KMS-11 (cell line): ENCODE data around the gene GFI1.

Experiments used
- H2AFZ ChIP-seq: fragments of 200-600 bp; sonication (generic); 2 replicates; pipeline ENCODE4 v1.6.1; 2016; ENCODE audit warnings: antibody characterized with exemption, mixed run types, low read depth
- H3K27ac ChIP-seq: fragments of 200-600 bp; sonication (generic); 2 replicates; pipeline ENCODE4 v1.6.1; 2016; ENCODE audit warnings: mild to moderate bottlenecking, mixed run types
- H3K27me3 ChIP-seq: fragments of 200-600 bp; sonication (generic); 2 replicates; pipeline ENCODE4 v1.6.1; 2017; ENCODE audit warnings: mild to moderate bottlenecking, low read depth, mixed run types, moderate library complexity; ENCODE audit not compliant: insufficient read depth
- H3K36me3 ChIP-seq: fragments of 200-600 bp; sonication (generic); 2 replicates; pipeline ENCODE4 v1.6.1; 2017; ENCODE audit warnings: mild to moderate bottlenecking, mixed run types; ENCODE audit not compliant: insufficient read depth
- H3K4me1 ChIP-seq: fragments of 200-600 bp; sonication (generic); 2 replicates; pipeline ENCODE4 v1.6.1; 2016; ENCODE audit warnings: mild to moderate bottlenecking, low read depth, mixed run types; ENCODE audit not compliant: poor library complexity, severe bottlenecking
- H3K4me2 ChIP-seq: fragments of 200-600 bp; sonication (generic); 2 replicates; pipeline ENCODE4 v1.7.0; 2016; ENCODE audit warnings: mild to moderate bottlenecking, mixed run types
- H3K4me3 ChIP-seq: fragments of 200-600 bp; sonication (generic); IDR thresholded peaks from 2 replicates; pipeline ENCODE4 v1.6.1; 2017; ENCODE audit warnings: low read depth, low read length, mixed read lengths; ENCODE audit not compliant: insufficient read depth
- H3K79me2 ChIP-seq: fragments of 200-600 bp; sonication (generic); 2 replicates; pipeline ENCODE4 v1.6.1; 2016; ENCODE audit warnings: low read depth, mixed run types; ENCODE audit not compliant: insufficient read depth
- H3K9ac ChIP-seq: fragments of 200-600 bp; sonication (generic); 2 replicates; pipeline ENCODE4 v1.6.1; 2016; ENCODE audit warnings: mild to moderate bottlenecking, mixed run types
- H4K20me1 ChIP-seq: fragments of 200-600 bp; sonication (generic); 2 replicates; pipeline ENCODE4 v1.6.1; 2016; ENCODE audit warnings: mild to moderate bottlenecking, mixed run types; ENCODE audit not compliant: insufficient read depth
- CTCF ChIP-seq: fragments of 200-600 bp; sonication (generic); conservative IDR thresholded peaks from 2 replicates; pipeline ENCODE4 v1.6.1; 2017; ENCODE audit warnings: low read depth, mild to moderate bottlenecking, antibody characterized with exemption, low read length, moderate library complexity, mixed read lengths

GFI1 gene

GRCh38 chr1:92493139-92493538 lies 6.4 kb upstream of the GFI1 start:
- Histone ChIP-seq H3K36me3 (no peaks in the 10 kb centered on the region), H3K27me3 (no peaks in the 10 kb centered on the region), H3K27ac (no peak overlapping the region), H2AFZ (no peak overlapping the region), H3K9ac (no peak overlapping the region), H3K79me2 (no peaks in the 10 kb centered on the region), H3K4me1 (peaks cover 20% of the 10 kb centered on the region), H3K4me2 (no peak overlapping the region), H4K20me1 (no peaks in the 10 kb centered on the region), H3K4me3 (no peak overlapping the region)
- no peak for TF ChIP-seq CTCF

DNA sequence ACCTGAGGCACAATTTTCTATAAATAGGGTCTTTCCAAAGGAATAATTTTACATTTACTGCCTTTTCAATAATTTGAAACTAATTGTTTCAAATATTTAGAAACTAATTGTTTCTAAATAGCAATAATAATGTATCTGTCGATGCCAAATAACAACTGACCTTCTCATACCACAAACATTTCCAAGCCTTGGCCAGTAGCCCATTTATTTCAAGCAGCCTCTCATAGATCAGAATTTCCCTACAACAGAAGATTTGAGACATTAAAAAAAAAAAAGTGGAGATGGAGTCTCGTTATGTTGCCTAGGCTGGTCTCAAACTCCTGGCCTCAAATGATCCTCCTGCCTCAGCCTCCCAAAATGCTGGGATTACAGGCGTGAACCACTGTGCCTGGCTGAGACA lies 2.1 kb upstream of the GFI1 start:
- no peak for TF ChIP-seq CTCF
- Histone ChIP-seq H2AFZ (no peak overlapping the region), H4K20me1 (no peaks in the 10 kb centered on the region), H3K4me2 (no peak overlapping the region), H3K79me2 (no peaks in the 10 kb centered on the region), H3K4me3 (no peak overlapping the region), H3K4me1 (no peaks in the 10 kb centered on the region), H3K27me3 (peaks cover 1% of the 10 kb centered on the region; the same call in 1 of the 2 replicates), H3K27ac (no peak overlapping the region), H3K36me3 (no peaks in the 10 kb centered on the region), H3K9ac (no peak overlapping the region)

GRCh38 chr1:92488416-92488815 lies 1.7 kb upstream of the GFI1 start:
- H4K20me1 ChIP-seq: no peaks in the 10 kb centered on the region

GRCh38 chr1:92487078-92487605 lies 417 bp upstream of the GFI1 start:
- Histone ChIP-seq H3K9ac (no peak overlapping the region), H4K20me1 (no peaks in the 10 kb centered on the region), H3K4me3 (no peak overlapping the region), H3K4me1 (no peaks in the 10 kb centered on the region), H3K36me3 (no peaks in the 10 kb centered on the region), H2AFZ (no peak overlapping the region), H3K27ac (no peak overlapping the region), H3K27me3 (peaks cover 3% of the 10 kb centered on the region; the same call in 1 of the 2 replicates), H3K79me2 (no peaks in the 10 kb centered on the region), H3K4me2 (no peak overlapping the region)
- TF ChIP-seq CTCF: no peak

More at GRCh38 chr1:92488416-92488815, 1.7 kb upstream of the GFI1 start:
- H3K4me1 ChIP-seq: no peaks in the 10 kb centered on the region
- no peaks in the 10 kb centered on the region for H3K36me3 ChIP-seq
- no peak overlapping the region for H2AFZ ChIP-seq
- H3K9ac ChIP-seq: no peak overlapping the region
- TF ChIP-seq CTCF: no peak
- peaks cover 3% of the 10 kb centered on the region; the same call in 1 of the 2 replicates for H3K27me3 ChIP-seq
- H3K27ac ChIP-seq: no peak overlapping the region
- H3K4me2 ChIP-seq: no peak overlapping the region
- H3K79me2 ChIP-seq: no peaks in the 10 kb centered on the region
- no peak overlapping the region for H3K4me3 ChIP-seq
